Kasumi-1 (cell line): ENCODE data around the gene KCNQ1.

ENCODE experiments used
- DNase-seq, 2 experiments: peaks; one replicate each; lab custom pipeline; 2025; lab: John Stamatoyannopoulos, UW

KCNQ1 gene

GRCh38 chr11:2647953-2648352 lies 203.1 kb downstream of the KCNQ1 start:
- no peak for DNase-seq

- DNase-seq, result no peak
Observed at GRCh38 chr11:2649400-2649799, 204.6 kb downstream of the KCNQ1 start.

DNA sequence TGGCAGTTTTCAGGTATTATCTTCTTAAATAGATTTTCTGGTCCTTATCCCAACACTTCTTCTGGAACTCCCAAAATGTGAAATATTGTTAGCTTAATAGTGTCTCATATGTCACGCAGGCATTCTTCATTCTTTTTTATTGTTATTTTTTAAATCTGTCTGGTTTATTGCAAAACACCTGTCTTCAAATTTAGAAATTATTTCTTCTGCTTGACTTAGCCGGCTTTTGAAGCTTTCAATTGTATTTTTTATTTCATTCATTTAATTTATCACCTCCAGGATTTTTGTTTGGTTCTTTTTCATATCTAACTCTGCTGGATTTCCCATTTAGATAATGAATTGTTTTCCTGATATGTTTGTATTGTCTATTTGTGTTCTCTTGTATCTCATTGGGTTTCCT lies 205.0 kb downstream of the KCNQ1 start:
- DNase-seq, result no peak

DNA sequence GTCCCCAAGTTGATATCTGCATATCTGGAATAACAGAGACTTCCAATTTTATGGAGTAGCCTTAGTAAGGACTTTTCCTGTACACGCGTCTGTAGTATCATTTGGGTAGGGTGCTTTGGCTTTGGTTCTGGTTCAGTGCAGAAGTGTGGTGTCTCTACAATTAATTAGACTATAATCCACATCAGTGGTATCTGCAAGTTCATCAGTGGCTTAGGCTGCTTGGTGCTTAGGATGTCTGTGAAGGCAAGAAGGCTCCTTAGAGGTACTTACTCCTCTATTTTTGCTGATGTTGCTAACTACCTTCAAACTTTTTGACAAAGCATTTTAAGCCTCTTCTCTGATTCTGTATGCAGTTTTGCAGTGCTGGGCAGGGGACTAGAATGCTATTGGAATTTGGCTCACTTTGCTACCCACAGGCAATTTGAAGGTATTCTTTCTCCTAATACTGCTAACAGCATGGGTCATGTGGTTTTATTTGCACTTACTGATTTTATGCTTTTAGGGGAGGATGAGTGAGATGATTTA lies 205.6 kb downstream of the KCNQ1 start:
- no peak for DNase-seq

DNA sequence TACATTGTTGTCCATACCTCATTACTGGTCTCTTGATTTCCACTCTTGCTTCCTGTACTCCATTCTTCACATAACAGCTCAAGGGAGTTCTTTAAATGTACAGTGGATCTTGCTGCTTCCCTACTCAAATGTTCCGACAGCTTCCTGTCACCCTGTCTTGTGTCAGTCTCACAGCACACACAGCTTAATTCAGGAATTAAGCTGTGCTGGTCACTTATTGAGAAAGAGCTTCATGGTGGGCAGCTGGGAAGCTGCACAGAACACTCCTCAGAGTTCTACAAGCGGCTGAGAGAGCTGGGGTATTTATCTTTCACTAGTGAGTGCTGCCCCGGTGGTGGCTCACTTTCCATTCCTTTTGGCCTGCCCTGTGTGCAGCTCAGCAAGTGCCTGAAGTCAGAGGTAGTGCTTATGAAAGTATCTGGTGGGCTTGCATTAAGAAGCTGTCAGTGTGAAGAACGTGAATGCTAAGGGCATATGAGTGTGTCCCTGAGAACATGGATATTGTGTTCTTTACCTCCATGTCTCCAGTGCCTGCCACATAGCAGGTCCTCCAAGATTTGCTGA lies 206.3 kb downstream of the KCNQ1 start:
- no peak for DNase-seq

- DNase-seq, result no peak
Observed at GRCh38 chr11:2651826-2652271, 207.0 kb downstream of the KCNQ1 start.

GRCh38 chr11:2652333-2653197 lies 207.8 kb downstream of the KCNQ1 start:
- no peak for DNase-seq

DNA sequence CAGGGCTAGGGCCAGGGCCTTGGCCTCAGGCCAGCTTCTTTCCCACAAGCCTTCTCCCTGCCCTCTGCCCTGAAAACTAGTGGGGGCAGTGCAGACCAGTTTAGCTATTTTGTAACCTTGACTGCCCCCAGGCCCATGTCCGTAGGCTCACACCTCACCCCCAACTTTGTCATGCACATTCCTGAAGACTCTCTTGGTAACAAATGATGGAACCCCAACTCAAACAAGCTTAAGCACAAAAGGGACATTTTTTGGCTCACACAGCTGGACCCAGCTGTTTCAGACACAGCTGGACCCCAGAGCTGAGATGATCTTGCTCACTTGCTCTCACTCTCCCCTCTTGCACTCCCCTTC lies 208.4 kb downstream of the KCNQ1 start:
- DNase-seq, result no peak

DNA sequence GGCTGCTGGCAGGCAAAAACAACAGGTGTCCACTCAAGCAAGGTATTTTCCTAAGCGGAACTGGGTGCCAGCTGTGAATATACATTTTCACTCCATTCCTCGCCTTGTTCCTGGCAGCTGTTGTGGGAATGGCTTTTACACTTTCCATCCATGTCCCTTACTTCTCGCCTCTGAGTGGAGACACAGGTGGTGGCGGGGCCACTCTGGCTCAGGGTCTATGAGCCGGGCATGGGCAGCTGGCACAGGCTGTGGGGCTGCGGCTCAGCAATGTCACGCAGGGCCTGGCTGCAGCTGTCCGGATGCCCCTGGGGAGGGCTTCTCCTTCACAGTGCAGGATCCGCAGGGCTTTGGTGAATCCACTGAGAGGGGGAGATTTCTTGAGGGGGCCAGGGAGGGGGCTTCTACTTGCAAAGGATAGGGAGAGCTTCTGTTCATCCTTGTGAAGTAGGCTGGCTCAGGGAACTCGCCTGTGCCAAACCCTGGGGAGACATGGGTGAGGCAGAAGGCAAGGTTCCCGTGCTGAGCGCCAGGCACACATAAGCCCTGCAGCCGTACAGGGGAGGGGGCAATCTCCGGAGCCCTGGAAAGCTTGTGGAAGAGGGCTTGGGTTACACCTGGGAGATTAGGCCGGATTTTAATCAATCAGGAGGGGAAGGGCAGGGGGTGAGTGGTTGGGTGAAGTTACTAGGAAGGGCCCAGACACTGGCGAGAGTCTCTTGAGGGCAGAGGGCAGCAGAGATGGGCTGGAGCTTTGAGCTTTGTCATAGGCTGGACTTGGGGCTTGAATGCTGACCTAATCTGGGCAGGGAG lies 209.3 kb downstream of the KCNQ1 start:
- DNase-seq, result no peak

DNA sequence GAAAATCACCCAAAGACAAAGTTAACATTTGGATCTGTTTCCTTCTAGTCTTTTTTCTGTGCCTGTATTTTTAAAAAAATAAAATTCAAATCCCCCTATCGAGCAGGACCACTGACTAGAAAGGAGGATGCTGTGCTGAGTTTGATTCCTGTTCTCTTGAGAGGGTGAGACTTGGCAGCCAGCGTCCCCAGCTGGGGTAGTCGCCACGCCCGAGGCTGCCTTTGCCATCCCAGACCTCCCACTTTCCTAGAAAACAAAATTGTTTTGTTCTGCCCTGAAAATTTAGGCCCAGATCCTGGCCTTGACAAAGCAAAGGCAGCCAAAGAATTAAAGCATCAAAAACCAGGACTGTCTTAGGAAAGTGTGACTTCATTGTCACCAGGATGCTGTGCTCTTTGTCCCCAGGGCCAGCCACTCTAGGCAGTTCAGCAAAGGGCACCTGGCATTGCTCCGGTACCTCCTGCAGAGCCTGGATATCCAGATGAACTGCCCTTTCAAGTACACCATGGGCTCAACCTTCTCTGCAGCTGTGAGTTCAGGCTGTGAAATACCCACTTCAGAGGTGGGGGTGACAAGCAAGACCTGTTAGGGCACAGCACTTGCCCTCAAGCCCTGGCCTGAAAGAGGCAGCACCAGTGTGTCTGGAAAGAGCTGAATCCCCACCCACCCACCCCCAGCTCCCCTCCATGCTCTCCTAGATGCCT lies 210.4 kb downstream of the KCNQ1 start:
- DNase-seq, result no peak

DNA sequence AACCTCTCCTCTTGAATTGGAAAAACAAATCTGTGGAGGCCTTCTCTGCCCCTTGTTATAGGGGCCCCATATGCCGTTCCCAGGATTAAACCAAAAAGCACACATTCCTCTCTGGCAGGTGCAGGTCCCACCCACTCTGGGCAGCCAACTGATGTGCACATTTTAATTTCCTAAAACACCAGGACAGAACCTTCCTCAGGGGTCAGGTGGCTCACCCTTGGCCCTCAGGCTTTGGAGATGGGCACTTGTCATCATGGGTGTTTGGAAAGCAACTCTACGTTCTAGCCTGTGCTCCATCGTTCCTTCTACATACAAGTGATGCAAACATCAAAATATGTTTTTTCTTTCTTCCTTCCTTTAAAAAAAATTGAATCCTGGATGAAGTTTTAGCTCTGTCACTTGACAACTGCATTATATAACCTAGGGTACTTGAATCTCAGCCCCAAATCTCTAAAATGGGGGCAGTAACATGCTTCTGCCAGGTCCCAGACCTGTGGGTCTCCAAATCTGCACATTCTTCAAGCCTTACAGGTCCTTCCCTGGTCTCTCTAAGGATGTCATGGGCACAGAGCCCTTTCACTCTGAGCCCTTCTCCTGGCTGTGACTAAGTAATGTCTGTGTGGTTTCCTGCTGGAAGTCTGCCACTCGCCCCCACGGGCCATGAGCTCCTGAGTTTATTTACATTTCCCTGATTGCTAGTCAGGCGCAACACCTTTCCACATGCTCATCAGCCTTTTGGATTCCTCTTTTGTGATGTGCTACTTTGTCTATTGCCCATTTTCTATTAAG lies 211.2 kb downstream of the KCNQ1 start:
- peak; percentile 10 to 11 for DNase-seq

DNA sequence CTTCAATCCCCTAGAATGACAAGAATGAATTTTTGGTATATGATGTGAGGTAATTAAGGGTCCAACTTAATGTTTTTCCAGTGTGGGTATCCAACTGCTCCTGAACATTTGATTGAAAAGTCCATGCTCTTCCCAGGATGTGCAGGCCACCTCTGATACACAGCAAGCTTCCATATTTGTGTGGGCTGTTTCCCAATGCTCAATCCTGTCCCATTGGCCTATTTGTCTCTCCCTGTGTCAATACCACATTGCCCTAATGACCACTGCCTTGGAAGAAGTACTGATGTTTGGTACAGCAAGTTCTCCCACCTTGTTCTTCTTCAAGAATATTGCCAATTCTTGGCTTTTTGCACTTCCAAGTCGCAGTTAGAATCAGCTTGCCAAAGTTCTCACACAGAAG lies 212.1 kb downstream of the KCNQ1 start:
- DNase-seq, result no peak

DNA sequence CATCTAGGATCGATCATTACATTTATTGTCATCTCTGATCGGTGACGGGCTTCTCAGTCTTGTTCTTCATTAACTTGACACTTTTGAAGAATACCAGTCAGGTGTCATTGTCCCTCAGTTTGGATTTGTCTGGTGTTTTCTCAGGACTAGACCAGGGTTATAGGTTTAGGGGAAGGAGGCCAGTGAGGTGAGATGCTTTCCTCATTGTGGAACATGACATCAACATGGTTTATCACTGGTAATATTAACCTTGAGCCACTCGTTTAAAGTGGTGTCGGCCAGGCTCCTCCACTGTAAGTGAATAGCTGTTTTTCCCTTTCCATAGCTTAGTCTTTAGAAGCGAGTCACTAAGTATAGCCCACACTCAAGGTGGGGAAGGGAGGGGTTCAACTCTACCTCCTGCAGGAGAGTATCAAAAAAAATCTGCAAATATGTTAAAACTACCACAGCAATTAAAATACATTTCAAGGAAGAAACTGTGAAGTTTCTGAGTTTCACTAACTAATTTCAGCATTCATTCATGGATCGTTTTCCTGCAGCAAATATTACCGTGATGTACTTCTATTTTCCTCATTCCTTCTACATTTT lies 213.0 kb downstream of the KCNQ1 start:
- DNase-seq, result no peak

DNA sequence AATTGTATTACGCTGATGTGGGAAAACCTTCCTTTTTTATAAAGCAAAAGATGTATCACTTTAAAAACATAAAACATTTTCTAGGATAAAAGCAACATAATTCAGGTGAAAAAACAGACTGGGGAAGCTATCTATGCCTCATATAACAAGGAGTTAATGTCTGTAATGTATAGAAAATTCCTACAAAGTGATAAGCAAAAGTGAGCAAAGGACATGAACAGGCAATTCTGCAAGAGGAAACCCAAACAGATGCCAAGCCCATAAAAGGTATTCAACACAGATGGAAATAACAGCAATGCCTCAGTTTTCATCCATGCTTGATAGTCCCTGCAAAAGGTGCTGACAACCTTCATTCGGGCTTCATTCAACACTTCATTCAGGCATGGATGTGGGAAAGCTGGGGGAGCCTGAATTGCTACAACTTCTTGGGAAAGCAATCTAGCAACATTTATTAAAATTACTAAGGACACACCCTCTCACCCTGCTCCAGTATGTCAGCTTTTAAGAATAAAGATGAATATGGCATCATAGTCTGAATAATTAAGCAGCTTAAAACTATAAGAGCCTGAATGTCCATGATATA lies 215.6 kb downstream of the KCNQ1 start:
- DNase-seq, result no peak

DNA sequence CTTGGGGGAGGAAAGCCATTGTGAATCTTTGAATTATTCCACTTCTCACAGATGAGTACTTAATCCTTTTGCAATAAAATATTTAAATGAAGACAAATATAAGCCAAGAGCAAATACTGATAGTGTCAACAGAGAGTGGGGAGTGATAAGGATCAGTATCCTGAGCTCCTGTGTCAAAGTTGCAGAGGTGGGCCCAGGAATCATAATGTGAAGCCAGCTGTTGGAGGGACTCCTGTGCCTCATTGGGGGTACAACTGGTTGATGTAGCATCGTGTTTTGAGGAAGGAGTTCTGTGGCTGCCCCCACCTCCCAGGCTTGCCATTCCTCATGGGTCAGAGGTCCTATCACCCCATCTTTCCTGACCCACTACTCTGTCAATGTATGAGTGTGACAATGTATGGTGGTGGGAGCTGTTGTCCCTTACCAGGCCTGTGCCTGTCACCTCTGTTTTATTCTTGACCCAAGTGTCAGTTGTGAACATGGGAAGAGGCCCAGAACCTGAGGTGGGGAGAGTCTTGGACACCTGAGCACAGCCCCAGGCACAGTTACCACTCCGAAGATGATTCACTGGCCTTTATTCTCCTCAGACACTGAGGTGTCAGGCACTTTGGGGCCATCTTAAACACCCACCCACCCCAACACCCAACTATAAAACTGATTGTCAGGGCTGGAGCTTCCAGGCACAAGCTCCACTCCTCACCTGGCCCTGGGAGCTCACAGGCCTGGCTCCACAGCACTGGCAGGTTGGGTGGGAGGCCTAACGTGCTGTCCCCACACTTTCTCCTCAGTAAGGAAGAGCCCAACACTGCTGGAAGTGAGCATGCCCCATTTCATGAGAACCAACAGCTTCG lies 216.6 kb downstream of the KCNQ1 start:
- no peak for DNase-seq

GRCh38 chr11:2662024-2662312 lies 217.2 kb downstream of the KCNQ1 start:
- DNase-seq, result no peak

GRCh38 chr11:2662430-2663299 lies 217.9 kb downstream of the KCNQ1 start:
- DNase-seq, result no peak

- DNase-seq, result no peak
Observed at GRCh38 chr11:2663506-2663905, 218.7 kb downstream of the KCNQ1 start.

DNA sequence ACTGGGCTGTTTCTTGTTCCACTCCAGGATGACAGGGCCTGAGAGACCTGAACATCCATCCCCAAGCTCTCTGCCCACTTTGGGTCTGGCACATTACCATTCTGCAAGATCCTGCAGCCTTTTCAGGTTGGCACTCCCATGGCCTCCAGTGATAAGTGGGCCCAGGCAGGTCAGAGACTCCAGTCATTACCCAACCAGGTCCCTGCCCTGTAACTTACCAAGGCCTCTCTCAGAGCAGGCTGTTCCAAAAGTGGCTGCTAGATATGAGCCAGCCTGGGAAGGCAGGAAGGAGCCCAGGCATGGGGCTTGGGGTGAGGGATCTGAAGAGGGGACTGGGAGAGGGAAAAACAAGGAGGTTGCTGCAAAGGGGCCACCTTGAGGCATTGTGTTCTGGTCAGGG lies 219.1 kb downstream of the KCNQ1 start:
- DNase-seq, result no peak
